Measurements from ENCODE around the gene ZNF746.
A peak's percentile ranks its signal among the peaks of the same experiment; 100 is the strongest.
"Not testable (repeated sequence)": the region's sequence is repeated elsewhere in the genome, so short reads cannot be mapped to it uniquely, and the experiment has no call there.

Gene ZNF746

DNA sequence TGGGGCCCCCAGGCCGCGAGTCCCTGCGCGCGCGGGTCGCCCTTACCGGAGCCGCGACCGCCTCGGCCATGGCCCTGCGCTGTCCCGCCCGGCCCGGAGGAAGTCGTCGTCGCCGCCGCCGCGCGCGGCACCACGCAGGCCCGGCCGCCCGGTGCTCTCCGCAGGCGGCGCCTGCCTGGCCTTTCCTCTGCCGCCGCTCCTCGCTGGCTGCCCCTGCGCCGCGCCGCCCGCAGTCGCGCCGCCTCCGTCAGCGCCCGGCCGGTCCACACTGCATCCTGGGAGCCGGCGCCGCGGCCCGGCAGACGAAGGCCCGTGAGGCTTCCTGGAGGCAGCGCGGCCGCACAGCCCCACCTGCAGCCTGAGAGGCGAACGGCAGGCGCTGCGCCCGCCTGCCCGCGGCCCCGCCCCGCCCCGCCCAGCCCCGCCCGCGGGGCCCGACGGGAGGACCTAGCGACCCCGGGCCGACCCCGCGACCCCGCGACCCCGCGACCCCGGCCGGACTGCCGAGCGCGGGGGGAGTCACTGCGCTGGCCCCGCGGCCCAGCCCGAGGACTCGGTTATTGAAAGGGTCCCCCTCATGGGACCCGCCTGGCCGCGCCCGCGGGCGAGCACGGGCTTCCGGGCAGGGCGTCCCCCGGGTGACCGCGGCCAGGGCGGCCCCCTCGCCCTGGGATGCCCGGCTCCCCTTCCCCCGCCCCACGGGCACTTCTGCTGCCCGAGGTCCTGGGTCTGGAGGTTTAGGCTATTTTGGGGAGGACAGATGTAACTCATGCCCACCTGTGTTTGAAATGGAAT lies at the start of gene ZNF746:
Gene ZNF746, minus strand, starts transcription at position 343 of the 795 bp plus-strand sequence. Its CDS starts 273 bp downstream, at position 70.
- DNase-seq = peak; percentile 92 to 96 (median 95)

DNA sequence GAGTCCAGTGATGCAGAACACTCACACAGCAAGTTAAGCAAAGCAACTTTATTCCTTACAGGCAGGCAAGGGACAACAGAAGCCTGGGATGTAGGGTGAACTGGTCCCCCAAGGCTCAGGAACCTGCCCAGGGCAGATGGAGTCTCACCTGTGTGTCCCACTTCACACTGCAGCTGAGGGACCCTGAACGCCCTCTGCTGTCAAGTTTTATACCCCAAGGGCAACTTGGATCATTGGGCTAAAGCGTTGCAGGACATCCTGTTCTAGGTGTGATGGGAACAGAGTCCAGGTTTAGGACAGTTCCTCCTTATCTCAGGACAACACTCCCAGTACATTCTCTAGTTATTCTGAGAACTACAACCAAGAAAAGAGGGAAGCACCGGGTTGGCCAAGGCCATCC lies 49.5 kb upstream of the ZNF746 start:
- no peak for DNase-seq

- DNase-seq = no peak
Measured at GRCh38 chr7:149546331-149546730, 48.7 kb upstream of the ZNF746 start.

- no peak for DNase-seq
Measured at GRCh38 chr7:149544028-149544427, 46.4 kb upstream of the ZNF746 start.

DNA sequence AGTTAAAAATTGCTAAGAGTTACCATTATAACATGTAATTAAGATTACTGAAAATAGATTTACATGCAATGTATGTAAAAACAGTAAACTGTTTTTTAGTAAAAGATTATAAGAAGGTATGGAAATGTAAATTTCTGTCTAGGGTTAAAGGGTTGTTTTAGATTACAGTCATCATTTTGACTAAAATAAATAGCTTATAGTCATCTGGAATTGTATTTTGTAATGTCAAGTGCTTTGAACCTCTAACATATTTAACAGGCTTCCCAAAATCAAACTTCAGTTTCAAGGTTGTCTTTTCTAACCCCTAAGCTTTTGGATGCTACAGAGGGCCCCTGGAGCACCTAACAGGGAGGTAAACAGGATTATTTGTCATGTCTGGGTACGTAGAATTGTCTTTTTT lies 35.0 kb upstream of the ZNF746 start:
- no peak for DNase-seq

- DNase-seq = peak in 2 of 3 donors; percentile 1 to 8
Measured at GRCh38 chr7:149529136-149529718, 31.6 kb upstream of the ZNF746 start.

DNA sequence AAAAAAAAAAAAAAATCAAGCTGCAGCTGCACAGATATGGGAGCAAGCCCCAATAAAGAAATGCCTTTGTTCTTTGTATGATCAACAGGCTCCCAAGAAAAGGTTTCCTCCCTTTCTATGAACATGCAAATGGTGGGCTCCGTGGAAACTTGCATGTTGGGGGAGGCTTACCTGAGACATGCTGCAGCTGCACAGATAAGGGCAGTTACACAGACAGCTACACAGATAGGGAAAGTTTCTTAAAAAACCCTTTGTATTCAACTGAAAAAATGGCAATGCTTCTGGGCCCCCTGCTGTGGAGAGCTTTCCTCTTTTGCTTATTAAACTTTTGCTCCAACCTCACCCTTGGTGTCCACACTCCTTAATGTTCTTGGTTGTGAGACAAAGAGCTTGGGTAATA lies 29.8 kb upstream of the ZNF746 start:
- no peak for DNase-seq

GRCh38 chr7:149525280-149525679 lies 27.7 kb upstream of the ZNF746 start:
- peak in 1 of 3 donors; percentile 9 for DNase-seq

- DNase-seq = no peak
Measured at GRCh38 chr7:149524394-149524793, 26.8 kb upstream of the ZNF746 start.

- DNase-seq = no peak
Measured at GRCh38 chr7:149510248-149510647, 12.6 kb upstream of the ZNF746 start.

DNA sequence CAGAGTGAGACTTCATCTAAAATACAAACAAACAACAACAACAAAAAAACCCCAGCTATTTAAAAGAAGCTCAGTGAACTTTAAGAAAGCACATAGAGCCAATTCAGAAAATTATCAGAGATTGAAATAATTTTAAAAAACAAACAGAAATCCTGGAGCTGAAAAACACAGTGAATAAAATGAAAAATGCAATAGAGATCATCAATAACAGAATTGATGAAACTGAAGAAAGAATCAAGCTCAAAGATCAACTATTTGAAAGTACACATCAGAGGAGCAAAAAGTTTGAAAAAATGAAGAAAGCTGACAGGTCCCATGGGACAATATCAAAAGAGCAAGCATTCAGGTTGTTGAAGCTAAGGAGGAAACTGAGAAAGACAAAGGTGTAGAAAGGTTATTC lies 12.2 kb upstream of the ZNF746 start:
- no peak for DNase-seq

GRCh38 chr7:149505551-149505950 lies 7.9 kb upstream of the ZNF746 start:
- DNase-seq = no peak

DNA sequence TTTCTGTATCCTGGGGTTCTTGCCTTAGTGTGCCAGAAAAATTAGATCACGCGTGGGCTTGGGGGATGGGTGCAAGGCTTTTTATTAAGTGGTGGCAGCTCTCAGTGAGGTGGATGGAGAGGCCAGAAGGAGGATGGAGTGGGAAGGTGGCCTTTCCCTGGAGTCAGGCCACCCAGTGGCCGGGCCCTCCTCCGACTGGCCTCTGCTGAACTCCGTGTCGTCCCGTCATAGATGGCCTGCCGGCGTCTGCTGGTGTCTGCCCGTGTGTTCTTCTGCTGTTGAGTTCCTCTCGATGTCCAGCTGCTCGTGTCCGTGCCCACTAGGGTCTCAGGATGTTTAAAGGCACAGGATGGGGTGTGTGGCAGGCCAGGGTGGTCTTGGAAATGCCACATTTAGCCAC lies 4.0 kb upstream of the ZNF746 start:
- DNase-seq = no peak

DNA sequence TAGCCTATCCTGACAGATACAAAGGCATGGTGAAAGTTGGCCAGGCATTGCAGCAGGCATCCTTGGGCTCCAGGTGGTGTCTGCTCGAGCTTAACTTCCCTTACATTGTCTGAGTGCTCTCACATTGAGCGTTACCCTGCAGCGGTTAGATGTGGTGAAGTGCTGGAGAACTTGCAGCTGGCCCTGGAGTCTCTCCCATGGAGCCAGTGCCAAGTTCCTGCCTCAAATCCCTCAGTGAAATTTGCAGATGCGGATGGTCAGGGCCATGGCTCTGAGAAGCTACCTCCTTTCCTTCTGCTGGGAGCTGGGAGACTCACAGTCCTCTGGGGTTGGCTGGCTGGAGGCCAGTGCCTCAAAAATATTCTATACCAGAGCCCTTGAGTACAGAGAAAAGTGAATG lies 3.3 kb upstream of the ZNF746 start:
- DNase-seq = no peak

DNA sequence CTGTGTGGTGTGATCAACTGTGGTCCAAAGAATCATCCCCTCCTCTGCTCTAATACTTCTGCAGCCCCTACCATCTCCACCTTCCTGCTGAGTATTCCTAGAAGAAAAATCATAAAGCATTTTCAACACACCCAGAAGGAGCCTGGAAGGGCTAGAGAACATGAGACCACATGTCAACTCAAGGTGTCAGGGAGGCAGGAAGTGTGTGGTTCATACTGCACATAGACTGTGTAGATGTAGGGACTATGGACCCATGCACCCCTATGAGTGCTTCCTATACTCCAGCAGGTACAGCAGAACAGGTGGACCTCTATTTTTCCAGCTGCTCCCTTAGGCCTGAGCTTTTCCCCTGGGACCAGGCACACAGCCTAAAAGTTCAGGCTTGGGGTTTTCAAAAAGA lies 2.6 kb upstream of the ZNF746 start:
- DNase-seq = no peak

- no peak for DNase-seq
Measured at GRCh38 chr7:149498811-149499210, 1.2 kb upstream of the ZNF746 start.

DNA sequence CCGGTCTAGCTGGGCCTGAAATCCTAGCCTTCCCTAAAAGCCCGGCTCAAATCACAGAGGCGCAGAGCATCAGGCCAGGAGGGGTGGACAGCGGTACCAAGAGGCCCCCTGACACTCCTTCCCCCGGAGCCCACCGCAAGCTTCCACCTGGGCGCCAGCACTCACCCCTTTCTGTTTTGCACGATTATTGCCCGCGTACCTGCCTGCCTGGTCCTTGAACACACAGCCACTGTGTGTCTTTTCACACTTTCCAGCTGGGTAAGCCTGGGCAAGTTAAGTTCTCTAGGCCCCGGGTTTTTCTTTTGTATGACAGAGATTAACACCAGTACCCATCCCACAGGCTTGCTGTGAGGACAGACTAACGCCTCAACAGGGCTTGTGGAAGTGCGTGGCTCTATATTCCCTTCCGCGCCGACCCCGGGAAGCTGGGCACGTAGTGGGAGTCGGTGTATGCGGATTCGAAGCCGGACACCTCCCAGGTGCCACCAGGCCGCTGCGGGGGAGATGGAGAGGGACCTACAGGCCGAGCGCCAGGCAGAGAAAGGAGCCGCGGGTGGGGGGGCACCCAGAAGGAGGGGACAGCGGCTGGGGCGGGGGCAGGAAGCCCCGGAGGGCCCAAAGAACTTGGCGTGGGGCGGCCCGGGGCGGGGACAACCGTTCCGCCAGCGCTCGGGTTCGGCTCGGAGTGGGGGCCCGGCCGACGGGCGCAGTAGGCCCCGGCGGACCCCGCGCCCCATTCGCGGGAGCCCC lies 792 bp downstream of the ZNF746 start:
- peak; percentile 38 to 67 (median 42) for DNase-seq

DNA sequence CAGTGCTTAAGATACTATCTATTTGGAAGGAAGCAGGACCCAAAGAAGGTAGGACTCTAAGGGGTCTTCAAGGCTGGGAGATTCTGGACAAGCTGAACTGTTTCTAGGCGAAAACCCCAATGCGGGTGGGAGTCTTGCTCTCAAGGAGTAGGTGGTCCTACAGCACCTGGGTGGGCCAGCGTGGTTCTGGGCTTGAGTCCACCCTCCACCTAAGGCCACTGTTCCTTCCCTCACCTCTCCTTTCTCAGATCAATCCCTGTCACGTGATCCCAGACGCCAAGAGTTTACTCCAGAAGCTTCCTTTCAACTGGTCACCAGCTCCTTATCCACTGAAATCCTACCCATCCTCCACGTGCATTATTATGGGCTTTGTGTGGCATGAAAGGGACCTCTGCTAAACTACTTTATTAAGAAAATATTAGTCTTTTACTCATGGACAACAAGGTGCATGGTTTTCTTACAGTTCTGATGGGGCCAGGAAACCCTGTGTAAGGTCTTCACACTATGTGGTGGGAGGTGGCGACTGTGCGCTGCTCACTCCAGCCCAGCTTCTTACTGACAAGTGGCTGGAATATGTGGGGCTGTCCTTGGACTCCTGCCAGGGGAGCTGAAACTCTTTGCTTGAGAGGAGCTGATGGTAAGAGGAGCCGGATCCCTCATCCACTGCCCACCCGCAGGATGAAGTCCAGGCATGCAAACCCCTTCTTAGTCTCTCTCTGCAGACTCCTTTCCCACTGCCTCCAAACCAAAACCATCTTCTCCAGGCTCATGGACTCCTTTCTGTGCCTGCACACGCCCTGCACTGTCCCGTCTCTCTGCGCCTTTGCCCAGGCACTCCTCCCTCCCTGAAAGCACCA lies 1.6 kb downstream of the ZNF746 start:
- DNase-seq = peak; percentile 30 to 58 (median 37)

DNA sequence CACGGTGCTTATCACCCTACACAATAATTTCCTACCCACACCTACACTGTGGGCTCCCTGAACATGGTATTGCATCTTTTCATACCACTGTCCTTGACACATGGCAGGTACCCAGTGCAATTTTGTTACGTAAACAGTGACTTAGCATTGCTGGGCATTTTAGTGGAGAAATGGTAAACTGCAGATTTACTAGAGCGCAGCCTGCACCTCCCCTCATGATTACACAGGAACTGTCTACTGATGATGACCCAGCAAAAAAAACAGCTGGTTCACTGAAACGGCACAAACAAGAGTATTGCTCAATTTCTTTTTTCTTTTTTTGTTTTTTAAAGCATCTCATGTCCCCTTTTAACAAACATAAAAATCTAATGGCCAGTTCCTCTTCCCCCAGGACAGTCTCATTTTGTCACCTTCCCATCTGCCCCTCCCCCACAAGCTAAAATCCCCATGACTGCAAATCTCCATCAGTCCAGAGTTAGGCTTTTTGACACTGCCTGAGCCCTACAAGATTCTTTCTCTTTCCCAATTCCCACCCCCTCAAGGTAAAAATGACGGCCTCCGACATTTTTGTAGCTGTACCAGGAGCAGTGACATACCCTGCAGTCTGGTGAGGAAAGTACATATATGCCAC lies 2.8 kb downstream of the ZNF746 start:
- DNase-seq = peak; percentile 61 to 72 (median 72)

DNA sequence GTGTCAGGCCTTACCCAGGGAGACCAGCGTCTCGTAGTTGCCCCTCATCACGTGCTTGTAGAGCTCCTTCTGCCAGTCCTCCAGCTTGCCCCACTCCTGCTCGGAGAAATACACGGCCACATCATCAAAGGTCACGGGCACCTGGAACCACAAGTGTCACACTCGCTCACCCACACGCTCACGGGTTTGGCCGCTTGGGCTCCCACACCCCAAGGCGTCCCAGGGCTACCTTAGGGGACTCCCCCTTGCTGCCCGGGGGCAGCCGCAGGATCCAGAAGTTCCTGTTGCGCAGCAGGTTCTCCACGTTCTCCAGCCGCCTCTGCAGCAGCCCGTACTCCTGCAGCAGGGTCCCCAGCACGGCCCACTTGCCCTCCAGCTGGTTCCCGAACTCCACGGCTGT lies 3.6 kb downstream of the ZNF746 start:
- DNase-seq = not testable (repeated sequence)

DNA sequence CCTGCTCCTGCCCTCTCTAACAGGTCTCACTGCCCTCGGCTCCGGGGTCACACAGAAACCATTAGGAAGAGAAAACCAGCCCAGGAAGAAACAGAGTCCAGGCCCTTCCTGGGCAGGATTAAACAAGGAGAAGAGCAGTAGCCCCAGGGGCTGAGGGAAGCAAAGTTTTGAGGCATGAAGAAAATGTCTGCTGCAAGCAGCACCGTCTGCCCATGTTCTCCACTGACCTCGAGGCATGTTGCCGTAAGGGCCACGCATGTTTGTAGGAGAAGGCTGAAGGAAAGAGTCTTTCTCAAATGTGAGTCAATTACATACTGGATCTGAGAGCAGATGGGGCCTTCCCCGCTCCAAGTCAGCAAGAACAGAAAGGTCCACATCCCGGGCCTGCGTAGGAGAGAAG lies 4.2 kb downstream of the ZNF746 start:
- DNase-seq = no peak

GRCh38 chr7:149490083-149490760 lies 7.4 kb downstream of the ZNF746 start:
- DNase-seq = no peak

All from suppressor macrophage treated with lipopolysaccharide for 1 hour (primary cell).